ENCODE results near the gene KCNQ1OT1. TPM values are rescaled to one million over a fixed set of nuclear protein-coding genes. Genes with fewer than 3 reads are reported as not detected.
A peak's percentile ranks its signal among the peaks of the same experiment; 100 is the strongest.

KCNQ1OT1 gene
- total RNA-seq, 1 donor from 2014 or later, result 0.51 TPM

GRCh38 chr11:2688381-2689231 lies 11.2 kb downstream of the KCNQ1OT1 start:
- no peak for DNase-seq (ENCODE audit: low read depth in 2 of 2)

- DNase-seq (ENCODE audit: low read depth in 2 of 2), result peak in 1 of 2 donors; percentile 15
These were observed 12.0 kb downstream of the KCNQ1OT1 start for GRCh38 chr11:2687782-2688191.

DNA sequence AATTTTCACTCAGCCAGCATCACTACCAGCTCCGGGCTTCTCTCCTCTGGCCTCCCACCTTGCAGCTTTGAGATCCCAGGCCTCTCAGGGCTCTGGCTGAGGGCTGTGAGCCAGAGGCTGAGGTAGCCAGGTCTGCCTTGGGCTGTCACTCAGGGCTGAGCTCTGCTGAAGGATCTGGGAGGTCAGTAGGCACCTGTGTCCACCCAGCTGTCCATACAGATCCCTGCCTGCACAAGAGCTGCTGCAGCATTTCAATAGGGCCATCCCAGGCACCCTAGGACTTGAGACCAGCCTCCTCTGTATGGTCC lies 12.6 kb downstream of the KCNQ1OT1 start:
- DNase-seq (ENCODE audit: low read depth in 2 of 2), result no peak

DNA sequence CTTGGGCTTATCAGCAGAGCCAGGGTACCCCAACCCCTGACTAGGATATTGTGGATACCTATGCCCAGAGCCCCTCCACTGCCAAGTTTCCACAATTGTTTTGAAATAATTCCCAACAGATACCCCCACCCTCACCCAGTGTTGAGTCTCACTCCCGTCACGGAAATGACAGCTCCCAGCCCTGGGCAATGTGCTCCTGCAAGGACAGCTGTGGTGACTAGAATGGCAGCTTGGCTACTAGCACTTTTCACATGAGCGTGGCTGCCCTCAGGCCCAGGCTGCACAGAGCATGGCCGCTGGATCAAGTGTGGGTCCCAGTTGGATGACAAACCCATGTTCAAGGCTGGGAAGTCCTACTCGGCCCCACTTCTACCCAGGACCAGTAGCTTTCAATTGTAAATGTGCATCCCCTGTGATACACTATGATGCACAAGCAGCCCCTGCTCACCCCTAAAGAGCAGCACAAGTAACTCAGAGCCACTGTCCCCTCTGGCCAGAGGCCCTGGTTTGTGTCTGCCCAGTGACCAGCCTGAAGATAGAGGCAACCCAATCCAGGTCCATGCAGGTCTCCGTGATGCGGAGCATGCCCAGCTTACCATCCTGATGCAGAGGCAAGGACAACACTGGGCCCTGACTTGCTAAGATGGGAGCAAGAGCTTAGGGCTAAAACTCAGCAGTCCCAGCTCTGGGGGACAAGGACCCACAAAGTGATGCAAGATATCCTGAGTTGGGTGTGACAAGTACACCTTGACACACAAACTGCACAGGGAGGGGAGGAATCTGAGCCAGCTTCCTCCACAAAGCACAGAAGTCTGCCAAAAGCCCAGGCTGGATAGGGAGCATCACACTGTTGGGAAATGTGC lies 13.2 kb downstream of the KCNQ1OT1 start:
- DNase-seq (ENCODE audit: low read depth in 2 of 2), result no peak

DNA sequence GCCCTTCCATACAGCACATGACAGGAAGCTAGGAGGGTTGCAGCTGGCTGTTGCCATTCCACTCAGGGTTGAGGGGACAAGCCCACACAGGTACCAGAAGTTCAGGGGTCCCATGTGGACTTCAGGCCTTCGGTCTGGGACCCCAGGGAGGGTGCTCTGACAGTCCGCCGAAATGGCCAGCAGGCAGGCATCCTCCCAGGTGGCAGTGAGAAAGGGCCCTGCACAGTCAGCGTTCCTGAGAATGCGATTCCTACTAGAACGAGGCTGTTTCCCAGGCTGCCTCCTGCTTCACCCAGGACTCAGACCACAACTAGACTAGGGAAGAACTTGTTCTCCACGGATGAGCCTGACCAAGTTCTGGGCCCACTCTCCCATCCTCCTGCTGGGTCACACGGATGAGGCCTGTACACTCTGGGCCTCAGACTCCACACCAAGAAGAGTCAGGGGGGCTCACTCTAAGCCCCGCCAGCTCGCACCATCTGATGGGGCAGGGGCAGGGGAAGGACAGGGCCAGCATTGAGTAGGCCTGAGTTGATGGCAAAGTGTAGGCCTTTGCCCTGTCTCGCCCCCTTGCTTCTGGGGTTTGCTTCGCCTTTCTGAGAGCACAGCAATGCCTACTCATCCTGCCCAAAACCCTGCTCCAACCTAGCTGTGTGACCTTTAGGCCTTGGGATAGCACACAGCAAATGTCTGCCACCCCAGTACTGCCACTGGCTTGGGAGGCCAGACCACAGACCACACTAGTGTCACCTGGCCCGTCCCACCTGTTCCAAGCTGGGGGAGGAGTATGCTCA lies 14.0 kb downstream of the KCNQ1OT1 start:
- no peak for DNase-seq (ENCODE audit: low read depth in 2 of 2)

GRCh38 chr11:2685051-2685450 lies 14.7 kb downstream of the KCNQ1OT1 start:
- no peak for DNase-seq (ENCODE audit: low read depth in 2 of 2)

- DNase-seq (ENCODE audit: low read depth in 2 of 2), result no peak
These were observed 15.2 kb downstream of the KCNQ1OT1 start for GRCh38 chr11:2684581-2684980.

DNA sequence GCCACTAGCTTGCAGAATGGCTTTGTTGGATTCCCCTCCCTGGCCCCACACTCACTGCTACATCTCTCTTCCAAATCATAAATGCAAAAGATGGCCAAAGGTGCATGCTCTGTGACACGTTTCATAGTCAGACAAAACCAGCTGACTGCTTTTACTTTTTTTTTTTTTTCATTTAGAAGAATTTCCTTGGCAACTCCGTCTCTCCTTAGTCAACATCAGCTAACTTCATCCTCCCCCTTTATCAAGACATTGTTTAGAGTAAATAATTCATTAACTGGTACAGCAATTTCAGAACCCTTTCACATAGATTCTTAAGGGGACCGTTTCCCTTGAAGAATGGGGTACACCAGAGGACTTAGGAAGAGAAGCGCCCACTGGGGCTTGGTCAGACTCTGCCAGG lies 16.0 kb downstream of the KCNQ1OT1 start:
- DNase-seq (ENCODE audit: low read depth in 2 of 2), result no peak

- no peak for DNase-seq (ENCODE audit: low read depth in 2 of 2)
These were observed 18.2 kb downstream of the KCNQ1OT1 start for GRCh38 chr11:2681408-2682145.

GRCh38 chr11:2679011-2679676 lies 20.6 kb downstream of the KCNQ1OT1 start:
- DNase-seq (ENCODE audit: low read depth in 2 of 2), result no peak

DNA sequence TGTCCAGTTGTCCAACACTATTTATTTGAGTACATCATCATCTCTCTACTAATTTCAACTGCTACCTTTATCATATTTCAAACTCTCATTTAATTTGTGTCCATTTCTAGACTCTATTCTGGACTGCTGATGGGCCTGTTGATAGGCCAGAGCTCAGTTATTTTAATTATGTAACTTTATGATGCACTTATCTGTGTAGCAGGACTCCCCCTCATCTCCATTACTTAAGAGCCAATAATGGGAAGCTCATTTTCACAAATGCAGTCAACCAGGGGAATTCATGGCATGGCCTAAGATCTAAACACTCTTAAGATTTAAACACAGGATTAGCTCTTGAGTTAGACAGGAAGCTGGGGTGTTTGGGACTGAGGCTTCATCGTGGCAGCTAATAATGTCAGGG lies 21.4 kb downstream of the KCNQ1OT1 start:
- no peak for DNase-seq (ENCODE audit: low read depth in 2 of 2)

DNA sequence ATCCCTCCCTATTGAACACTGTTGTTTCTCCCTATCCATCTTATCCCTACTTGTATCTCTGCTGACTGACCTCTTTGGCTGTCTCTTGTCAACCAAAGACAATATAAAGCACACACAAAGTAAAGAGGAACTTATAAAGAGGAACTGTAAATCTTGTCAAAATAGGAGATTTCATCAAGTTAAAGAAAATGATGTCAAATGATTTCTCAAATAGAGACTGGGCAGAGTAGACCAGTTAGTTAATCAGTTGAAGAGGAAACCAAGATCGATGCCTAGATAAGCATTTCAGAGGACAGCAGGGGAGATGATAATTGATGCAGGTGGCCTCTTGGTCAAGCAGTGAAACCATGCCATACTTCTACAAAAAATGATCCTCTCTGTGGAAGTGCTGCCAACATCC lies 22.7 kb downstream of the KCNQ1OT1 start:
- no peak for DNase-seq (ENCODE audit: low read depth in 2 of 2)

GRCh38 chr11:2675540-2675939 lies 24.3 kb downstream of the KCNQ1OT1 start:
- DNase-seq (ENCODE audit: low read depth in 2 of 2), result no peak

- DNase-seq (ENCODE audit: low read depth in 2 of 2), result no peak
These were observed 25.1 kb downstream of the KCNQ1OT1 start for GRCh38 chr11:2674658-2675131.

GRCh38 chr11:2673871-2674471 lies 25.8 kb downstream of the KCNQ1OT1 start:
- DNase-seq (ENCODE audit: low read depth in 2 of 2), result no peak

GRCh38 chr11:2673250-2673610 lies 26.6 kb downstream of the KCNQ1OT1 start:
- no peak for DNase-seq (ENCODE audit: low read depth in 2 of 2)

DNA sequence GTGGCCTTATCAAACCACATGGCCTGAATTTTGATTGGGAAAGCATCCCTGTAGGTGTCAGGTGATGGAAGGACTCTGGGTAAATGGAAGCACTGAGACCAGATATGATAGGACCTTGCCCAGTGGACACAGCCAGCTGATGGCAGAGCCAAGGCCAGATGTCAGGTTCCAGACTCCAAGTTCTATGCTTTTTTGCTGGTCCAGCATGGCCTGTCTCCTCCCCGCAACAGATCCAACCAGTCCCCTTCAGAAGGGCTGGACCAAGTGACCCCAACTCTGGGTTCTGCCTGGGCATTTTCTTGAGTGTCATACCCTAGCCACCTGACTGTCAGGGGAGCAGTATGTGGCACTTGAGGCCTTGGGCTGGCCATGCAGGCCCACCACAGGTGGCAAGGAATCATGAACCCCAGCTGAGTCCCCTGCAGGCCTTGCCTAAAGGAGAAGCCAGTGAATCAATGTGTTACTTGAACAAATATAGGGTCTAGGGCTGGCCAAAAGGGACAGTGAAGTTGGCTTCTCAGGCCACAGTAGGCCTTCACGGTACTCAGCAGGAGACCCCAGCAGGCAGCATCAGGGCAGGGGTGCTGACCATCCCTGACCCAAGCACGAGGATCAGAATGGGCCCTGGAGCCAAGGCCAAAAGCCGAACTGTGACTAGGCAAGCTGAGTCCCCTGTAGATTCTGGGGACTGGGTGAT lies 27.1 kb downstream of the KCNQ1OT1 start:
- no peak for DNase-seq (ENCODE audit: low read depth in 2 of 2)

DNA sequence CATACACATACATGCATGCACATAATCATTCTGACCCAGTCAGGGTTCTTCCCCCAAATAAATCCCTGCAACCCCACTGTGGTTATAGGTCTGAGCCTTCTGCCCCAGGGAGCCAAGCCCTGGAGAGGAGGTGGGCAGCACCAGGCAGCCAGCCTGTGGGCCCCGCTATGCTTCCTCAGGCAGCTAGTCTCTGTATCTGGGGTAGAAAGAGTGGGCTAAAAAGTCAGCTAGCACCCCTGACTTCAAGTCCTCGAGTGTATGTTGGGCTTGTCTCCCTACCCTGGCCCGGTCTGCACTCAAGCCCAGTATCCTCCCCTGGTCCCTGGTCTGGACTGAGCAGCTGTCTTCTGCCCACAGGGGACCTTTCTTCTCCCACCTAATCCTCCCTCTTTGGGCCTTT lies 28.0 kb downstream of the KCNQ1OT1 start:
- DNase-seq (ENCODE audit: low read depth in 2 of 2), result no peak

DNA sequence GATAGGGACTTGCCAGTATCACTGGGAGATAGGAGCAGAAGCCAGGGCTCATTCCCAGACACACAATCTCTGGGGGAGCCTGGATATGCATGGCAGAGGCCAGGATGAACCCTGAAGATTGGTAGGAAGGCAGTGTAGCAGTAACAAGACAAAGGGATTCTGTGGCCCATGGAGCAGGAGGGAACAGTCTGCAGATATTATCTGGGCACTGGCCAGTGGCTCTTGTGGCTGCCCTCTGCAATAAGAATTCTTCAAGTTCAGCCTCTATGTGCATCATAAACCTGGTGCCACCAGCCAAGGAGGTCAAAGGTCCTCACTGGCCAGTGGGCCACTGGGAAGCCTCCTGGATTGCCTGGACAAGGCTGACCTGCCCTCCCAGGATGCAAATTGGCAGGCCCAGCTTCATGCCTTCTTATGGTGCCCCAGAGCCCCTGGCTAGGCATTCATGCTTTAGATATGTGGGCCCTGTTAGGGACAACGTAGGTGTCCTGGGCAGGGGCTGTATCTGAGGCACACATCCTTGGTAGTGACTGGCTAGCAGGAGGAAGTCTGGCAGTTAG lies 29.2 kb downstream of the KCNQ1OT1 start:
- DNase-seq (ENCODE audit: low read depth in 2 of 2), result no peak

All from dermis microvascular lymphatic vessel endothelial cell (primary cell).